ENCODE results near the gene GALNT16. TPM values are rescaled to one million over a fixed set of nuclear protein-coding genes. Genes with fewer than 3 reads are reported as not detected.

Gene GALNT16
- polyA plus RNA-seq, 1 donor (not counting 4 experiments of a cell fraction or from before 2014, with no cell fraction given) = not detected

DNA sequence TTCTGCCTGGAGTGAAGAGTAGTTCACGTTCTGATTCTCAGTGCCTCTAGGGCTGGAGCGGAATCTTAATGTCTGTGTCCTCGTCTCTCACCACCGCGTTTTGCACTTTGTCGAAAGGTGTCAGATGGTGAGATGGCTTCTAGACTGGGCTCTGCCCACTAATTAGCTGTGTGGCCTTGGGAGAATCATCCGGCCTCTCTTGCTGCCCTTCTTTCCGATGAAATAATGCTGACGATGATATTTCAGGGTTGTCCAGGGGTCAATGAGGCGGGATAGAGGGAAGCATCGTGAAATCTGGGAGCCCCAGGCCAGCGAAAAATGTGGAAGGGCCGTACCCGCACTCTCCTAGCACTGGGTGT is 811 bp upstream of the GALNT16 start:
- Histone ChIP-seq H3K9me1 (ENCODE audit: control insufficient read depth, extremely low read depth, insufficient read depth, low read length) (no peaks in the 10 kb centered on the region), H3K36me3 (ENCODE audit: control insufficient read depth in 2 of 2, extremely low read depth in 1 of 2, insufficient read depth in 2 of 2, low read length in 2 of 2) (no peaks in the 10 kb centered on the region), H3K79me2 (ENCODE audit: control insufficient read depth, insufficient read depth, low read length) (no peaks in the 10 kb centered on the region), H4K20me1 (ENCODE audit: control insufficient read depth, extremely low read depth, insufficient read depth, low read length) (no peaks in the 10 kb centered on the region), H3K4me1 (ENCODE audit: control insufficient read depth, extremely low read depth, insufficient read depth, low read length) (peaks cover 3% of the 10 kb centered on the region), H3K4me2 (ENCODE audit: control insufficient read depth, extremely low read depth, insufficient read depth, low read depth, low read length) (no peak overlapping the region), H3K9ac (ENCODE audit: control insufficient read depth, extremely low read depth, insufficient read depth, low read length) (no peak overlapping the region), H2AFZ (ENCODE audit: control insufficient read depth, low read length) (no peak overlapping the region), H3K27me3 (ENCODE audit: control insufficient read depth, extremely low read depth, insufficient read depth, low read length) (peaks cover 81% of the 10 kb centered on the region), H3K9me3 (ENCODE audit: control insufficient read depth, low read depth, low read length) (no peaks in the 10 kb centered on the region), H3K27ac (ENCODE audit: control insufficient read depth, insufficient read depth, low read length) (no peak overlapping the region), H3K4me3 (ENCODE audit: control insufficient read depth in 2 of 3, extremely low read depth in 1 of 3, insufficient read depth in 2 of 3, low read depth in 1 of 3, low read length in 3 of 3) (no peak overlapping the region)
- DNase-seq (ENCODE audit: low read depth, low spot score) (no peak), FAIRE-seq (no peak)
- dilution Hi-C loops (cut with MboI; ENCODE audit: extremely low pct_ligation_motif_present, low sequenced_read_pairs) = no loop called here
- TF ChIP-seq, protein P1, sequence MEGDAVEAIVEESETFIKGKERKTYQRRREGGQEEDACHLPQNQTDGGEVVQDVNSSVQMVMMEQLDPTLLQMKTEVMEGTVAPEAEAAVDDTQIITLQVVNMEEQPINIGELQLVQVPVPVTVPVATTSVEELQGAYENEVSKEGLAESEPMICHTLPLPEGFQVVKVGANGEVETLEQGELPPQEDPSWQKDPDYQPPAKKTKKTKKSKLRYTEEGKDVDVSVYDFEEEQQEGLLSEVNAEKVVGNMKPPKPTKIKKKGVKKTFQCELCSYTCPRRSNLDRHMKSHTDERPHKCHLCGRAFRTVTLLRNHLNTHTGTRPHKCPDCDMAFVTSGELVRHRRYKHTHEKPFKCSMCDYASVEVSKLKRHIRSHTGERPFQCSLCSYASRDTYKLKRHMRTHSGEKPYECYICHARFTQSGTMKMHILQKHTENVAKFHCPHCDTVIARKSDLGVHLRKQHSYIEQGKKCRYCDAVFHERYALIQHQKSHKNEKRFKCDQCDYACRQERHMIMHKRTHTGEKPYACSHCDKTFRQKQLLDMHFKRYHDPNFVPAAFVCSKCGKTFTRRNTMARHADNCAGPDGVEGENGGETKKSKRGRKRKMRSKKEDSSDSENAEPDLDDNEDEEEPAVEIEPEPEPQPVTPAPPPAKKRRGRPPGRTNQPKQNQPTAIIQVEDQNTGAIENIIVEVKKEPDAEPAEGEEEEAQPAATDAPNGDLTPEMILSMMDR (optimal IDR thresholded peaks at IDR 0.05 in 1 of 3, IDR thresholded peaks at IDR 0.05 in 1 of 3, conservative IDR thresholded peaks at IDR 0.05 in 1 of 3; ENCODE audit: extremely low read depth in 1 of 3, insufficient read depth in 2 of 3, low read length in 3 of 3) = no peak
- TF ChIP-seq EZH2 (IDR thresholded peaks at IDR 0.05; ENCODE audit: low read length) = no peak

DNA sequence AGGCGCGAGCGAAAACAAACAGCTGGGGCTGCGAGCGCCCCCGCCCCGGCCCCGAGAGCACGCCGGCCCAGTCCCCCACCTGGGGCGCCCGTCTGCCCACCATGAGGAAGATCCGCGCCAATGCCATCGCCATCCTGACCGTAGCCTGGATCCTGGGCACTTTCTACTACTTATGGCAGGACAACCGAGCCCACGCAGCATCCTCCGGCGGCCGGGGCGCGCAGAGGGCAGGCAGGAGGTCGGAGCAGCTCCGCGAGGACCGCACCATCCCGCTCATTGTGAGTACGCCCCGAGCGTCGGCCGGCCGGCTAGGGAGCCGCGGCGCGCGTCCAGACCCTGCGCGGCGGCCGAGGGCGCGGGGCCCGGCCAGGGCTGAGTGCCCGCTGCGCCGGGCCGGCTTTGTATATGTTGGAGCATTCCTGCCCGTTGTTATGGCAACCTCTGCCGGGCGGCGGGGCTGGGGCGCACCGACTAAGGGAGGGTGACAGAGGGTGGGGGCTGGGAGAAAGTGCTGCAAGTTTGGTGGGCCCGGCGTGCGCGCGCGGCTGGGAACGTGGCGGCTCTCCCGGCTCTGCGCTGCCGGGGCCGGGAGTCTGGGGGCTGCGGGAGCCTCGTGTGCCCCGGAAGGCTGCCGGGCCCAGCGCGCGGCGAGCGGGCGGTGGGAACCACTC is 367 bp downstream of the GALNT16 start:
- H3K27me3 ChIP-seq (ENCODE audit: control insufficient read depth, extremely low read depth, insufficient read depth, low read length) = peaks cover 82% of the 10 kb centered on the region
- no peak overlapping the region for H3K9ac ChIP-seq (ENCODE audit: control insufficient read depth, extremely low read depth, insufficient read depth, low read length)
- no peak for FAIRE-seq

More for the DNA sequence above, 367 bp downstream of the GALNT16 start:
- H3K79me2 ChIP-seq (ENCODE audit: control insufficient read depth, insufficient read depth, low read length) = no peaks in the 10 kb centered on the region
- no peaks in the 10 kb centered on the region for H3K9me3 ChIP-seq (ENCODE audit: control insufficient read depth, low read depth, low read length)
- no peak for DNase-seq (ENCODE audit: low read depth, low spot score)
- dilution Hi-C loops (cut with MboI; ENCODE audit: extremely low pct_ligation_motif_present, low sequenced_read_pairs) = no loop called here
- TF ChIP-seq, protein P1 (optimal IDR thresholded peaks at IDR 0.05 in 1 of 3, IDR thresholded peaks at IDR 0.05 in 1 of 3, conservative IDR thresholded peaks at IDR 0.05 in 1 of 3; ENCODE audit: extremely low read depth in 1 of 3, insufficient read depth in 2 of 3, low read length in 3 of 3) = no peak
- TF ChIP-seq EZH2 (IDR thresholded peaks at IDR 0.05; ENCODE audit: low read length) = no peak
- H4K20me1 ChIP-seq (ENCODE audit: control insufficient read depth, extremely low read depth, insufficient read depth, low read length) = no peaks in the 10 kb centered on the region
- H3K27ac ChIP-seq (ENCODE audit: control insufficient read depth, insufficient read depth, low read length) = no peak overlapping the region
- no peaks in the 10 kb centered on the region for H3K36me3 ChIP-seq (ENCODE audit: control insufficient read depth in 2 of 2, extremely low read depth in 1 of 2, insufficient read depth in 2 of 2, low read length in 2 of 2)
- H3K4me1 ChIP-seq (ENCODE audit: control insufficient read depth, extremely low read depth, insufficient read depth, low read length) = peaks cover 3% of the 10 kb centered on the region
- peak overlapping the region; percentile 10 to 46 (median 46) for H3K4me3 ChIP-seq (ENCODE audit: control insufficient read depth in 2 of 3, extremely low read depth in 1 of 3, insufficient read depth in 2 of 3, low read depth in 1 of 3, low read length in 3 of 3)
- H2AFZ ChIP-seq (ENCODE audit: control insufficient read depth, low read length) = no peak overlapping the region
- no peaks in the 10 kb centered on the region for H3K9me1 ChIP-seq (ENCODE audit: control insufficient read depth, extremely low read depth, insufficient read depth, low read length)
- H3K4me2 ChIP-seq (ENCODE audit: control insufficient read depth, extremely low read depth, insufficient read depth, low read depth, low read length) = peak overlapping the region; percentile 69
